Measurements from ENCODE around the gene LHX4. TPM values are rescaled to one million over a fixed set of nuclear protein-coding genes. Genes with fewer than 3 reads are reported as not detected.

Gene LHX4
- total and polyA plus RNA-seq, 10 of the 15 experiments (the other 5 are each of a cell fraction or from before 2014, with no cell fraction given): 0.05 to 0.80 (median 0.32) TPM; not detected in 6

- Histone ChIP-seq H3K4me3 (no peak overlapping the region), H3K4me1 (ENCODE audit: control insufficient read depth, insufficient read depth, low read length) (no peaks in the 10 kb centered on the region), H3K27me3 (replicated peaks in 1 of 2; ENCODE audit: control insufficient read depth in 2 of 2, insufficient read depth in 2 of 2, low read length in 1 of 2) (no peaks in the 10 kb centered on the region), H3K36me3 (ENCODE audit: control insufficient read depth in 2 of 2, insufficient read depth in 2 of 2, low read length in 1 of 2) (no peaks in the 10 kb centered on the region), H3K4me2 (ENCODE audit: control insufficient read depth, insufficient read depth) (no peak overlapping the region), H3K9me3 (replicated peaks; ENCODE audit: control insufficient read depth, insufficient read depth, low read length) (no peaks in the 10 kb centered on the region), H4K20me1 (ENCODE audit: control insufficient read depth, insufficient read depth) (no peaks in the 10 kb centered on the region), H3K79me2 (ENCODE audit: control insufficient read depth, insufficient read depth, low read length) (no peaks in the 10 kb centered on the region), H2AFZ (ENCODE audit: control insufficient read depth, low read depth, low read length) (no peak overlapping the region), H3K27ac (ENCODE audit: control insufficient read depth, insufficient read depth) (no peak overlapping the region), H3K9ac (ENCODE audit: control insufficient read depth, insufficient read depth, low read length) (no peak overlapping the region)
- ChIA-PET CTCF (interaction anchor here (0.9 to 1.5 kb wide), 4 partner anchors 155 to 552 kb away, joined by 3 to 5 read pairs (median 3); no protein-coding TSS in a partner anchor), RAD21 (ENCODE audit: unreplicated experiment) (no interaction called here), POLR2A (interaction anchor here (0.9 kb wide), 1 partner anchor 10 kb away, joined by 3 read pairs; no protein-coding TSS in a partner anchor), SMC1A (ENCODE audit: uncharacterized antibody, unreplicated experiment) (no interaction called here)
- WGBS (ENCODE audit: insufficient coverage, insufficient replicate concordance, low lambda C conversion rate, missing lambda C conversion rate): 19% methylated on average over 5 of the region's 5 CpGs
- no peak for DNase-seq (ENCODE audit: low read depth, low spot score)
- intact Hi-C loops (cut with micrococcal nuclease; ENCODE audit: unreplicated experiment) (no loop called here), in situ Hi-C loops (cut with MboI) (no loop called here)
- no peak for FAIRE-seq
- no peak for ATAC-seq
- TF ChIP-seq SMC3 (IDR thresholded peaks at IDR 0.05; ENCODE audit: borderline replicate concordance, low read length) (no peak), ZZZ3 (IDR thresholded peaks at IDR 0.05; ENCODE audit: control insufficient read depth, insufficient read length, low read depth) (no peak), PML (IDR thresholded peaks at IDR 0.05; ENCODE audit: low read length) (no peak), ETV6 (conservative IDR thresholded peaks at IDR 0.05 in 1 of 2, IDR thresholded peaks at IDR 0.05 in 1 of 2; ENCODE audit: borderline replicate concordance in 1 of 2, low read depth in 1 of 2) (no peak), ZNF274 (IDR thresholded peaks at IDR 0.05; ENCODE audit: insufficient read depth, insufficient read length) (no peak)
- no TSS peak for BruUV-seq (replicated peaks)
Measured at GRCh38 chr1:180258935-180259334, 28.9 kb downstream of the LHX4 start.

GRCh38 chr1:180259431-180260338 is 29.6 kb downstream of the LHX4 start:
- Histone ChIP-seq H3K27ac (ENCODE audit: control insufficient read depth, insufficient read depth) (no peak overlapping the region), H4K20me1 (ENCODE audit: control insufficient read depth, insufficient read depth) (no peaks in the 10 kb centered on the region), H3K4me3 (no peak overlapping the region), H3K4me1 (ENCODE audit: control insufficient read depth, insufficient read depth, low read length) (no peaks in the 10 kb centered on the region), H3K9ac (ENCODE audit: control insufficient read depth, insufficient read depth, low read length) (no peak overlapping the region), H3K4me2 (ENCODE audit: control insufficient read depth, insufficient read depth) (no peak overlapping the region), H3K9me3 (replicated peaks; ENCODE audit: control insufficient read depth, insufficient read depth, low read length) (no peaks in the 10 kb centered on the region), H3K27me3 (replicated peaks in 1 of 2; ENCODE audit: control insufficient read depth in 2 of 2, insufficient read depth in 2 of 2, low read length in 1 of 2) (no peaks in the 10 kb centered on the region), H2AFZ (ENCODE audit: control insufficient read depth, low read depth, low read length) (no peak overlapping the region), H3K36me3 (ENCODE audit: control insufficient read depth in 2 of 2, insufficient read depth in 2 of 2, low read length in 1 of 2) (no peaks in the 10 kb centered on the region), H3K79me2 (ENCODE audit: control insufficient read depth, insufficient read depth, low read length) (no peaks in the 10 kb centered on the region)
- ChIA-PET POLR2A (interaction anchor here (0.9 kb wide), 1 partner anchor 11 kb away, joined by 3 read pairs; no protein-coding TSS in a partner anchor), CTCF (interaction anchor here (0.9 to 1.9 kb wide), 3 partner anchors 154 to 553 kb away, joined by 3 to 8 read pairs (median 3); no protein-coding TSS in a partner anchor), RAD21 (ENCODE audit: unreplicated experiment) (no interaction called here), SMC1A (ENCODE audit: uncharacterized antibody, unreplicated experiment) (no interaction called here)
- in situ Hi-C loops (cut with MboI): no loop called here
- WGBS (ENCODE audit: insufficient coverage, insufficient replicate concordance, low lambda C conversion rate, missing lambda C conversion rate): 55% methylated on average over 18 of the region's 22 CpGs
- ATAC-seq (no peak; the same call in 2 of the 3 replicates), FAIRE-seq (no peak), DNase-seq (ENCODE audit: low read depth, low spot score) (no peak)
- TF ChIP-seq HDGF (IDR thresholded peaks at IDR 0.05) (no peak), ZNF384 (IDR thresholded peaks at IDR 0.05; ENCODE audit: borderline replicate concordance, low read depth, low read length) (no peak)
- intact Hi-C loops (cut with micrococcal nuclease; ENCODE audit: unreplicated experiment): no loop called here
- BruUV-seq (replicated peaks): no TSS peak
